NT2/D1 (cell line): ENCODE data around the gene CABP4.
"Not testable (repeated sequence)": the region's sequence is repeated elsewhere in the genome, so short reads cannot be mapped to it uniquely, and the experiment has no call there.

Source experiments
- SUZ12 ChIP-seq: IDR thresholded peaks from 2 replicates; pipeline ENCODE4 v1.6.1; 2011; ENCODE audit not compliant: insufficient read length, insufficient read depth; ENCODE audit errors: extremely low read depth
- YY1 ChIP-seq: IDR thresholded peaks from 2 replicates; pipeline ENCODE4 v1.6.1; 2011; ENCODE audit not compliant: insufficient read length, insufficient read depth
- ZNF274 ChIP-seq: IDR thresholded peaks from 2 replicates; pipeline ENCODE4 v1.6.1; 2011; ENCODE audit warnings: mild to moderate bottlenecking, low read depth, low read length

DNA sequence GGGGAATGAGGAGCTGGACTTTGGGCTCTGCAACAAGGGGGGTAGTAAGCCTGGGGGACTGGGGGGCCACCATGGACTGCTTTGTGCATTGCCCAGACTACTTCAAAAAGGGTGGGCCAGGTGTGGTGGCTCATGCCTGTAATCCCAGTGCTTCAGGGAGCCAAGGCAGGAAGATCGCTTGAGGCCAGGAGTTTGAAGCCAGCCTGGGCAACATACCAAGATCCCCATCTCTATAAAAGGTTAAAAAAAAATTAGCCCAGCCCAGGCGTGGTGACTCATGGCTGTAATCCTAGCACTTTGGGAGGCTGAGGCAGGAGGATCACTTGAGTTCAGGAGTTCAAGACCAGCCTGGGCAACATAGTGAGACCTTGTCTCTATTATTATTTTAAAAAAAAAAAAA, 10.4 kb downstream of the CABP4 start:
- TF ChIP-seq YY1, ZNF274, SUZ12: not testable (repeated sequence)
